Kidney epithelial cell (primary cell): ENCODE results near the gene CLMP. TPM values are rescaled to one million over a fixed set of nuclear protein-coding genes. Genes with fewer than 3 reads are reported as not detected.

ENCODE experiments used
- DNase-seq: peaks from one replicate; pipeline ENCODE4 v3.0.0-alpha.2; 2010; ENCODE audit warnings: low read depth
- H3K27me3 ChIP-seq: 2 replicates; pipeline ENCODE4 v1.6.0; 2011; ENCODE audit warnings: low read length; ENCODE audit not compliant: control insufficient read depth, insufficient read depth
- H3K36me3 ChIP-seq: 2 replicates; pipeline ENCODE4 v1.5.1; 2011; ENCODE audit warnings: low read length; ENCODE audit not compliant: control insufficient read depth, insufficient read depth
- H3K4me3 ChIP-seq: 2 replicates; pipeline ENCODE4 v1.5.1; 2011; ENCODE audit warnings: low read depth, mild to moderate bottlenecking, control low read depth, low read length
- total RNA-seq: library from RNA; depleted of rRNA; stranded (reverse); fragments of >200 nt; gene quantifications from 2 replicates; pipeline ENCODE4 v1.2.3, GENCODE V29; 2015
- TF ChIP-seq, protein P1 (sequence below): IDR thresholded peaks from 2 replicates; pipeline ENCODE4 v1.5.1; 2011; ENCODE audit warnings: mild to moderate bottlenecking, moderate library complexity, low read length, control low read depth, inconsistent platforms; ENCODE audit not compliant: insufficient read depth, poor library complexity, severe bottlenecking

The CLMP gene
- total RNA-seq, 1 donor from 2014 or later, result 6.4 TPM

DNA sequence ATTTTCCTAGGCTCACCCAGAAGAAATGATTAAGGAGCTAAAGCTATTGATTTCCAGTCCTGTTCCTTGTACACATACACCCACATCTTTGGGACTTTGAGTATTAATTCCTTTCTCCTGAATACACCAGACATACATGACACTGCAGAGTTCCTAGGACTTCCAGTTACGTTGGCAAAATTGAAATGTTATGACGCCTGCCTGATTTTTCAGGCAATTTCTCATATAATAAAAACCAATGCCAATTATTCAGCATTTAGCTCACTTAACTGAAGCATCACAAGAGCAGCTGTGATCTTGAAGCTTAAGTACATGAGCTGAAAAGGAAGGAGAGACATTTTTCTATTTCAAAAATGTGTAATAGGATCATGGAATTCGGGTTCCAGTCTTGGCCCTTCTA is 4.5 kb downstream of the CLMP start:
- Histone ChIP-seq H3K27me3 (no peaks in the 10 kb centered on the region), H3K36me3 (no peaks in the 10 kb centered on the region), H3K4me3 (no peak overlapping the region)
- TF ChIP-seq, protein P1, sequence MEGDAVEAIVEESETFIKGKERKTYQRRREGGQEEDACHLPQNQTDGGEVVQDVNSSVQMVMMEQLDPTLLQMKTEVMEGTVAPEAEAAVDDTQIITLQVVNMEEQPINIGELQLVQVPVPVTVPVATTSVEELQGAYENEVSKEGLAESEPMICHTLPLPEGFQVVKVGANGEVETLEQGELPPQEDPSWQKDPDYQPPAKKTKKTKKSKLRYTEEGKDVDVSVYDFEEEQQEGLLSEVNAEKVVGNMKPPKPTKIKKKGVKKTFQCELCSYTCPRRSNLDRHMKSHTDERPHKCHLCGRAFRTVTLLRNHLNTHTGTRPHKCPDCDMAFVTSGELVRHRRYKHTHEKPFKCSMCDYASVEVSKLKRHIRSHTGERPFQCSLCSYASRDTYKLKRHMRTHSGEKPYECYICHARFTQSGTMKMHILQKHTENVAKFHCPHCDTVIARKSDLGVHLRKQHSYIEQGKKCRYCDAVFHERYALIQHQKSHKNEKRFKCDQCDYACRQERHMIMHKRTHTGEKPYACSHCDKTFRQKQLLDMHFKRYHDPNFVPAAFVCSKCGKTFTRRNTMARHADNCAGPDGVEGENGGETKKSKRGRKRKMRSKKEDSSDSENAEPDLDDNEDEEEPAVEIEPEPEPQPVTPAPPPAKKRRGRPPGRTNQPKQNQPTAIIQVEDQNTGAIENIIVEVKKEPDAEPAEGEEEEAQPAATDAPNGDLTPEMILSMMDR, result no peak
- no peak for DNase-seq

DNA sequence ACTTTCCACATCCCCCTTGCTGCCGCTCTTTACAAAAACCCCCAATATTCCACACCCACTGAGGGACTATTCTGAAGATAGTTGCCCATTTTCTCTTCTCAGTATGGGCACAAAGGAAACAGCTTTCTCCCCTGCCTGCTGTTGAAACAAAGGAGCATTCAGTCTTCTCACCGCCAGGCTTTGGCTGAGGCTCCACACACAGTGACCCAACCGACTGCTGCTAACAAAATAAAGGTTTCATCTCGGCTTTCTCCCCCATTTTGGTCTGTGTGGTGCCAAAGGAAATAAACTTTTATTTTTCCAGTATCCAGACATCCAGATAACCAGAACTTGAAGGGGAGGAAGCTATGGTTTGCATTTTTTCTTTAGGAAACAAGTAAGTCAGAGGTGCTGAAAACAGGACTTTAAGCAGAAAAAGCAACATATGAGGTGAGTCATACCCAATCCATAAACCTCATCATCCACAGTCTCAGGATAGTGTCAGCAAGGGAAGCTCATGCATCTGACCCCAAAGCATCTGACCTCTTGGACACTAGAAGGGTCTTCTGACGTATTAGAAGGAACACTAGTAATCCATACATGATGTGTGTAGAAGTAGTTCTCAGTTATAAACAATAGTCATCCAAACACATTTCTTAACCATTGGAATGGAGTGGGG is 6.4 kb downstream of the CLMP start:
- H3K27me3 ChIP-seq, result no peaks in the 10 kb centered on the region
- H3K4me3 ChIP-seq, result no peak overlapping the region
- H3K36me3 ChIP-seq, result no peaks in the 10 kb centered on the region
- no peak for DNase-seq
- TF ChIP-seq, protein P1, result no peak

GRCh38 chr11:123187665-123188507 is 7.2 kb downstream of the CLMP start:
- H3K36me3 ChIP-seq, result no peaks in the 10 kb centered on the region
- DNase-seq, result no peak
- TF ChIP-seq, protein P1, result no peak
- no peak overlapping the region for H3K4me3 ChIP-seq
- H3K27me3 ChIP-seq, result no peaks in the 10 kb centered on the region

GRCh38 chr11:123187248-123187647 is 7.8 kb downstream of the CLMP start:
- no peak for DNase-seq
- H3K4me3 ChIP-seq, result no peak overlapping the region
- TF ChIP-seq, protein P1, result no peak
- no peaks in the 10 kb centered on the region for H3K36me3 ChIP-seq
- H3K27me3 ChIP-seq, result no peaks in the 10 kb centered on the region

- no peak for DNase-seq
- Histone ChIP-seq H3K27me3 (no peaks in the 10 kb centered on the region), H3K4me3 (no peak overlapping the region), H3K36me3 (no peaks in the 10 kb centered on the region)
- TF ChIP-seq, protein P1, result no peak
These were observed 8.8 kb downstream of the CLMP start for GRCh38 chr11:123186286-123186685.

DNA sequence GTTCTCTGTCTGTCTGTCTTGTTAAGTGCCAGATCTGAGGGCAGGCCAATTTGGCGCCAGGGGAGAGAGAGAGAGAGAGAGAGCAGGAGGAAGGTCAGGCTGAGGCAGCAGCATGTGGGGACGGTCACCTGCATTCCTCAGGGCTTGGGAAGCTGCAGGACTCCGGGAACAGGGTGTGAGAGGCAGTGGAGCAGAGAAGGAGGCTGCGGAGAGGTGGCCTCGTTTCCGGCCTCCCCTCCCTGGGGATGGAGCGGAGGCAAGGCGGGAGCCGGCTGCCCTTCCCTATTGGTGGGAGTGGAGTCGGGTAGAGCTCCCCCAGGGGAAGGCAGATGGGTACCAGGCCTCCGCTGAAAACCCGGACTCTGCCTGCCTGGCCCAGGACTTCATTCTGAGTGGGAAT is 9.7 kb downstream of the CLMP start:
- no peak overlapping the region for H3K4me3 ChIP-seq
- TF ChIP-seq, protein P1, result no peak
- H3K36me3 ChIP-seq, result no peaks in the 10 kb centered on the region
- no peaks in the 10 kb centered on the region for H3K27me3 ChIP-seq
- DNase-seq, result no peak
